ENCODE measurements around the gene BAIAP2L1.
"Not testable (repeated sequence)": the region's sequence is repeated elsewhere in the genome, so short reads cannot be mapped to it uniquely, and the experiment has no call there.

Gene BAIAP2L1

GRCh38 chr7:98399890-98400541, 874 bp downstream of the BAIAP2L1 start:
- DNase-seq (ENCODE audit: low read depth in 2 of 2, low spot score in 1 of 2) = no peak

GRCh38 chr7:98399462-98399861, 1.4 kb downstream of the BAIAP2L1 start:
- DNase-seq (ENCODE audit: low read depth in 2 of 2, low spot score in 1 of 2) = no peak

GRCh38 chr7:98398567-98399372, 2.1 kb downstream of the BAIAP2L1 start:
- DNase-seq (ENCODE audit: low read depth in 2 of 2, low spot score in 1 of 2) = no peak

DNA sequence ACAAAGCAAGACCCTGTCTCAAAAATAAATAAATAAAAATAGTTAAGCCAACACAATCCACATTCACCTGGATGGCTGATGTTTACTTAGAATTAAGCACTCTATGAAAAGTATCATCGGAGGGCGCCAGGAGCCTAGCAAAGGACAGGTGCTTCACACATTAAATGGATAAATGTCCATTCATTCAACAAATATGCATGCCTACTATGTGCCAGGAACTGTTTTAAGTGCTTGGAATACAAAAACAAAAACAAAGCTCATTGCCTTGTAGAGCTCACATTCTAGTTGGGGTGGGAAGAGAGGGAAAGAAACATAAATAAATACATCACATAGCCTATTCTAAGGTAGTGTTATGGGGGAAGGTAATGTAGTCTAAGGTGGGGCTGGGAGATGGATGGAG, 4.1 kb downstream of the BAIAP2L1 start:
- DNase-seq (ENCODE audit: low read depth in 2 of 2, low spot score in 1 of 2) = no peak

DNA sequence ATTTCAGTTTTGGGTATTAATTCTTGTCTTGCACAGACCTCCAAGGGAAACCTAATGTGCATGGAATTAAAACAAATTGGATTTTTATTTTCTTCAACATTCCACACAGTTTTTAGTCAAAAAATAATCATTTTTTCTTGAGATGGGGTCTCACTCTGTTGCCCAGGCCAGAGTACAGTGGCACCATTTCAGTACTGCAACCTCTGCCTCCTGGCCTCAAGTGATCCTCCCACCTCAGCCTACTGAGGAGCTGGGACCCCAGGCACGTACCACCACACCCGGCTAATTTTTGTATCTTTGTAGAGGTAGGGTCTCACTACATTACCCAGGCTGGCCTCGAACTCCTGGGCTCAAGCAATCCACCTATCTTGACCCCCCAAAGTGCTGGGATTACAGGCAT, 4.9 kb downstream of the BAIAP2L1 start:
- no peak for DNase-seq (ENCODE audit: low read depth in 2 of 2, low spot score in 1 of 2)

- no peak for DNase-seq (ENCODE audit: low read depth in 2 of 2, low spot score in 1 of 2)
These were observed 5.4 kb downstream of the BAIAP2L1 start for GRCh38 chr7:98395481-98395880.

DNA sequence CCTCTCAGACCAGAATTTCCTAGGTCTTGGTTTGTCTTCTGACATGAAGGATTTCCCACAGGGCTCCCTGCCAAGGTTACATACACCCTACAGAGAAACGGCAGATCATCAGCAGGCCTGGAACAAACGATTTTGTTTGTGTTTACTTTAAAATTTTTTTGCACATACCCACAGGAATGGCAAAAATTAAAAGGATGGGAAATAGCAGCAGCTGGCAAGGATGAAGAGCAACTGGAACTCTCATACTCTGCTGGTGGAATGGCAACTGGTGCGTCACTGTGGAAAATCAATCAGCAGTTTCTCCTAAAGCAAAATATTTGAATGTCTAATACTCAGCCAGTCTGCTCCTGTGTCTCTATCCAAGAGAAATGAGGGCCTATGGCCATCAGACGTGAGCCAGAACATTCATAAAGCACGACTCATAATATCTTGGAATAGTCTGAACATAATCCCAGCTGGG, 6.5 kb downstream of the BAIAP2L1 start:
- DNase-seq (ENCODE audit: low read depth in 2 of 2, low spot score in 1 of 2) = no peak

DNA sequence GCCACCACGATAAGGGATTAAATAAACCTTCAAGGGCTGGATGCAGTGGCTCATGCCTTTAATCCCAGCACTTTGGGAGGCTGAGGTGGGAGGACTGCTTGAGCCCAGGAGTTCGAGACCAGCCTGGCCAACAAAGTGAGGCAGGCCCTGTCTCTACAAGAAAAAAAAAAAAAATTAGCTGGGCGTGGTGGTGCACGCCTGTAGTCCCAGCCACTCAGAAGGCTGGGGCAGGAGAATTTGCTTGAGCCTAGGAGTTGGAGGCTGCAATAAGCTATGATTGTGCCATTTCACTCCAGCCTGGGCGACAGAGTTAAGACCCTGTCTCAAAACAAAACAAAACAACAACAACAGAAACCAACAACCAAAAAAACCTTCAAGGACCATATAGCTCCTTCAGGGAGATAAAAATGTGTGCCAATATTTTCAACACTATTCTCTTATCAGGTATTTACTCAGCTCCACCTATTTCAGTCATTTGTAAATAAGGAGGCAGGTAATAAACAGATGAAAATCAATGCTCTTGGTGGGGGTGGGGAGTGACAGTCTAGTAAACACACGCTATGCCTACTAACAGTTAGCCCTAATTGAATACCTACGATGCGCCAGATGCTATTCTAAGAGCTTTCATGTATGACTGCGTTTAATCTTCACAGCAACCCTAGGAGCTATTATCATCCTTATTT, 13.2 kb downstream of the BAIAP2L1 start:
- DNase-seq (ENCODE audit: low read depth in 2 of 2, low spot score in 1 of 2) = no peak

DNA sequence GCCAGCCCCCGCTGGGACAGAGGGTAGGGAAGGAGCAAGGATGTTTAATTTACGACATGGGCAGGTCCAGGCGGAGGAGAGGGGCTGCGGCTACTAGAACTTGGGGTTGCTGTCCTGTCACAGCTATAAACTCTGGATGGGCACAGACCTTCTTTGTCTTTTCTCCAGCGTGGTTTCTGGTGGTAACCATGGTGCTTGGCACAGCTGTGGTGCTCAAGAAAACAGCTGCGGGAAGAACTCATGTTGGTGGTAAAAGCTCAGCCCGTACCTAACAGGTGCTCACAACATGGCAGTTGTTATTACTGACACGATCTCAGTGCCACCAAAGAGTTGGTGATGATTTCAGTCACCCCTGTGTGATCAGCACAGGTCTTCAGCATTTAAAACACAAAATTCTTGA, 13.8 kb downstream of the BAIAP2L1 start:
- DNase-seq (ENCODE audit: low read depth in 2 of 2, low spot score in 1 of 2) = no peak

DNA sequence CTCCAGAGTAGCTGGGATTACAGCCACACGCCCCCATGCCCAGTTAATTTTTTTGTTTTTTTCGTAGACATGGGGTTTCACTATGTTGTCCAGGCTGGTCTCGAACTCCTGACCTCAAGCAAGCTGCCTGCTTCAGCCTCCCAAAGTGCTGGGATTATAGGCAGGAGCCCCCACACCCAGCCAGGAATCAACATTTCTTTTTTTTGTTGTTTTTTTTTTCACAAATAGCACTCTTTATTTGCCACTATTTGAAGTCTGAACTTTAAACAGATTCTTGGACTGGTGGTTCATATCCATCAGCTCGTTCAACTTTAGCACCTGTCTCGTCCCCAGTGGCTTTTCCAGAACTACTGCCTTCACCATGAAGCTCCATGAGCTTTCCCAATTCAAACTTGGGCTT, 15.4 kb downstream of the BAIAP2L1 start:
- not testable (repeated sequence) for DNase-seq (ENCODE audit: low read depth in 2 of 2, low spot score in 1 of 2)

- no peak for DNase-seq (ENCODE audit: low read depth in 2 of 2, low spot score in 1 of 2)
These were observed 22.6 kb downstream of the BAIAP2L1 start for GRCh38 chr7:98378210-98378819.

DNA sequence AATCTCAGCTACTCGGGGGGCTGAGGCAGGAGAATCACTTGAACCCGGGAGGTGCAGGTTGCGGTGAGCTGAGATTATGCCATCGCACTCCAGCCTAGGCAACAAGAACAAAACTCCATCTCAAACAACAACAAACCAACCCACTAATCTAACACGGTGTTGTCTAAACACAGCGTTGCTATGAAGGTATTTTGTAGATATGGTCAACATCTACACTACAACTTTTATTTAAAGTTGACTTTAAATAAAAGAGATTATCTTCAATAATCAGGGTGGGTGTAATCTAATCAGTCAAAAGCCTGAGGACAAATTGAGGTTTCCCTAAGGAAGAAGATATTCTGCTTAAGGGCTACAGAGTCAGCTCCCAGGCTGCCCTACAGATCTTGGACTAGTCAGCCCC, 24.2 kb downstream of the BAIAP2L1 start:
- no peak for DNase-seq (ENCODE audit: low read depth in 2 of 2, low spot score in 1 of 2)

DNA sequence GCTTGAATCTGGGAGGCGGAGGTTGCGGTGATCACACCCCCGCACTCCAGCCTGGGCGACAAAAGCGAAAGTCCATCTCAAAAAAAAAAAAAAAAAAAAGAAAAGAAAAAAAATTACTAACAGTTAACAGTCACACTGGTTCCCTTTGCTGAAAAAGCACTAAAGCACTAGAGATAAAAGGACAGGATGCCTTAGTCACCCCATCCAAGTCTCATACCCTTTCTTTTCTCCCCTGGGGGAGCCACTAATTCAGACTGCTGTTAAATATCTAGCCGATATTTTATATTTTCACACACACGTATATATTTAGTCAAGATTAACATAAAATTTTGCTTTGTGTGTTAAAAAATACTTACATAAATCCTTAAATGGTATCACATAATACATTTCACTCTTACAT, 25.2 kb downstream of the BAIAP2L1 start:
- DNase-seq (ENCODE audit: low read depth in 2 of 2, low spot score in 1 of 2) = no peak

DNA sequence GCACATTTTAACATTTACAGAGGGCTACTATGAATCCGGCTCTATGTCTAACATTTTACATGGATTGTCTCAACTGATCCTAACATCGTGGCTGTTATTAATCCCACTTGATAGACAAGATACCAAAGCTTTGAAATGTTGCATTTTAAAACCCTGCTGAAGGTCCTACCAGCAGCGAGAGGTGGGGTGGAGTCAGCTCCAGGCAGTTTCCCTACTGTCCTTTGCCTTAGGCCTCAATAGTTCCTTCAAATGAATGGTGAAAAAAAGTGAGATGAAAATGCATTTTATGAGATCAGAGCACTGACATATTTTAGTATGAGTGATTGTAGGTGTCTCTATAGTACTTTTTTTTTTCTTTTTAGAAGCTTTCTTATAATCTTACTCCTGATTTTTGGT, 26.6 kb downstream of the BAIAP2L1 start:
- DNase-seq (ENCODE audit: low read depth in 2 of 2, low spot score in 1 of 2) = no peak

GRCh38 chr7:98372993-98373392, 27.9 kb downstream of the BAIAP2L1 start:
- no peak for DNase-seq (ENCODE audit: low read depth in 2 of 2, low spot score in 1 of 2)

- DNase-seq (ENCODE audit: low read depth in 2 of 2, low spot score in 1 of 2) = no peak
These were observed 31.2 kb downstream of the BAIAP2L1 start for GRCh38 chr7:98369726-98370125.

DNA sequence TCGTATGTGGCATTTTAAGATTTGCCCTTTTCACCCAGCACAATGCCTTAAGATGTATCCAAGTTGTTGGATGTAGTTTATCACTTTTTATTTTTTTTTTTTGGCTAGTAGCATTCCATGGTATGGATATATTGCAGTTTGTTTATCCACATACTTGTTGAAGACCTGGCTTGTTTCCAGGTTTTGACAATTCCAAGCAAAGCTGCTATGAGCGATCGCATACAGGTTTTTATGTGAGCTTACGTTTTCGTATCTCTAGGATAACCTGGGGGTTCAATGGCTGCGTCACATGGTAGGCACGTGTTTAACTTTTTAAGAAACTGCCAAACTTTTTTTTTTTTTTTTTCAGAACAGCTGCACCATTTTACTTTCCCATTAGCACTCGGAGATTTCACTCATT, 32.2 kb downstream of the BAIAP2L1 start:
- DNase-seq (ENCODE audit: low read depth in 2 of 2, low spot score in 1 of 2) = no peak

DNA sequence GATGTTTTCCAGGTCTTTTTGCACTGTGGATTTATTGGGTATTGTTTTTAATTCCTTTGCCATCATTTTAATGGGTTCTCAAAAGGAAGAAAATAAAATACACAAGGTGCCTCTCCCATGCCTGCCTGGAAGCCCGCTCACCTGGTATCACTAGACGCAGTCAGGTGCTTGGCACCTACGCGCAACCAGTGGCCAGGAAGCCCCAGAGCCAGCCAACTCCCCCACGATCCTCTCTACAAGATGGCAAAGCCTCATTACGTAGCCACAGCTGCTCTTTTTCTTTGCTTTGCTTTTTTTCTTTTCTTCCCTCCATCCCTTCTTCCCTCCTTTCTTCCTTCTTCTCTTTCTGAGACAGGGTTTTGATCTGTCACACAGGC, 34.3 kb downstream of the BAIAP2L1 start:
- DNase-seq (ENCODE audit: low read depth in 2 of 2, low spot score in 1 of 2) = no peak

GRCh38 chr7:98365863-98366561, 34.9 kb downstream of the BAIAP2L1 start:
- DNase-seq (ENCODE audit: low read depth in 2 of 2, low spot score in 1 of 2) = no peak

- DNase-seq (ENCODE audit: low read depth in 2 of 2, low spot score in 1 of 2) = no peak
These were observed 36.7 kb downstream of the BAIAP2L1 start for GRCh38 chr7:98364220-98364619.

GRCh38 chr7:98362517-98362916, 38.4 kb downstream of the BAIAP2L1 start:
- no peak for DNase-seq (ENCODE audit: low read depth in 2 of 2, low spot score in 1 of 2)
